ENCODE data around the gene PLOD1. TPM values are rescaled to one million over a fixed set of nuclear protein-coding genes. Genes with fewer than 3 reads are reported as not detected.

Gene PLOD1
- total RNA-seq, 4 donors from 2014 or later, result 34.4 to 95.1 (median 72.7) TPM

GRCh38 chr1:11963622-11964021 lies 29.1 kb downstream of the PLOD1 start:
- TF ChIP-seq, protein P1, sequence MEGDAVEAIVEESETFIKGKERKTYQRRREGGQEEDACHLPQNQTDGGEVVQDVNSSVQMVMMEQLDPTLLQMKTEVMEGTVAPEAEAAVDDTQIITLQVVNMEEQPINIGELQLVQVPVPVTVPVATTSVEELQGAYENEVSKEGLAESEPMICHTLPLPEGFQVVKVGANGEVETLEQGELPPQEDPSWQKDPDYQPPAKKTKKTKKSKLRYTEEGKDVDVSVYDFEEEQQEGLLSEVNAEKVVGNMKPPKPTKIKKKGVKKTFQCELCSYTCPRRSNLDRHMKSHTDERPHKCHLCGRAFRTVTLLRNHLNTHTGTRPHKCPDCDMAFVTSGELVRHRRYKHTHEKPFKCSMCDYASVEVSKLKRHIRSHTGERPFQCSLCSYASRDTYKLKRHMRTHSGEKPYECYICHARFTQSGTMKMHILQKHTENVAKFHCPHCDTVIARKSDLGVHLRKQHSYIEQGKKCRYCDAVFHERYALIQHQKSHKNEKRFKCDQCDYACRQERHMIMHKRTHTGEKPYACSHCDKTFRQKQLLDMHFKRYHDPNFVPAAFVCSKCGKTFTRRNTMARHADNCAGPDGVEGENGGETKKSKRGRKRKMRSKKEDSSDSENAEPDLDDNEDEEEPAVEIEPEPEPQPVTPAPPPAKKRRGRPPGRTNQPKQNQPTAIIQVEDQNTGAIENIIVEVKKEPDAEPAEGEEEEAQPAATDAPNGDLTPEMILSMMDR (IDR thresholded peaks at IDR 0.05; ENCODE audit: low read depth), result no peak

DNA sequence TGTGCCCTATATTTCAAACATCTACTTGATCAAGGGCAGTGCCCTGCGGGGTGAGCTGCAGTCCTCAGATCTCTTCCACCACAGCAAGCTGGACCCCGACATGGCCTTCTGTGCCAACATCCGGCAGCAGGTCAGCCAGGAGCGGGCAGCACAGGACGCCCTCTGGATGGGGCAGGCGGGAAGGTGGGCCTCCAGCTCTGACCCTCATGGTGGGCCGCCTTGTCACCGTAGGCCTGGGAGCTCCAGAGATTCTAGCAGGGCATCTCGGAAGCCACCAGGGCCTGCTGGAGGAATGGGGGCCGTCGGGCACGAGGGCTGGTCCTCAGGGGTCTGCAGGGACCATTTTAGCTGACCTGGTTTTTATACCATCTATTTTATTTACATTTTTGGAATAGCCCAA lies 30.1 kb downstream of the PLOD1 start:
- TF ChIP-seq, protein P1 (IDR thresholded peaks at IDR 0.05; ENCODE audit: low read depth), result no peak

GRCh38 chr1:11967028-11967547 lies 32.6 kb downstream of the PLOD1 start:
- TF ChIP-seq, protein P1 (IDR thresholded peaks at IDR 0.05; ENCODE audit: low read depth), result no peak

DNA sequence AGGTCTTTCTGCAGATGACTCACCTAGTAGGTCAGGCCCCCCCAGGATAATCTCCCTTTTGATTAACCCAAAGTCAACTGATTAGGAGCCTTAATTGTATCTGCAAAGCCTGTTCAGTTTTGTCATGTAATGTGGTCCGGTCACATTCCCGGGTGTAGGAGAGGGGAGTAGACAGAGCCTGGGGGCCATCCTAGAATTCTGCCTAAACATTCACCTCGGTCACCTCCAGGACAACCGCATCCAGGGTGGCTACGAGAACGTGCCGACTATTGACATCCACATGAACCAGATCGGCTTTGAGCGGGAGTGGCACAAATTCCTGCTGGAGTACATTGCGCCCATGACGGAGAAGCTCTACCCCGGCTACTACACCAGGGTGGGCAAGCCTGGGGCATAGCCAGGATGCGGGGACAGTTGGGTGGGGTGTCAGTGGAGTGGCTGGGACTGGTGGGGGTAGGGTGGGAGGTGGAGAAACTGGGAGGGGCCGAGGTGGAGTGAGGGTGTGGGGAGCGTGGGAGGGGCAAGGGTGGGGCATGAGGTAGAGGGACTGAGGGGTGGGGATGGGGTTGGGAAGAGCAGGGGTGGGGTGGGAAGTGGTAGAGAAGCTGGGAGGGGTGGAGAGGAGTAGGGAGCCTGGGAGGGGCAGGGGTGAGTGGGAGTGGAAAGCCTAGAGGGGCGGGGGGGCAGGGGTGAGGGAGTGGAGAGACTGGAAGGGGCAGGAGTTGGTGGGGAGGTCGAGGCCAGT lies 36.1 kb downstream of the PLOD1 start:
- TF ChIP-seq, protein P1 (IDR thresholded peaks at IDR 0.05; ENCODE audit: low read depth), result no peak

DNA sequence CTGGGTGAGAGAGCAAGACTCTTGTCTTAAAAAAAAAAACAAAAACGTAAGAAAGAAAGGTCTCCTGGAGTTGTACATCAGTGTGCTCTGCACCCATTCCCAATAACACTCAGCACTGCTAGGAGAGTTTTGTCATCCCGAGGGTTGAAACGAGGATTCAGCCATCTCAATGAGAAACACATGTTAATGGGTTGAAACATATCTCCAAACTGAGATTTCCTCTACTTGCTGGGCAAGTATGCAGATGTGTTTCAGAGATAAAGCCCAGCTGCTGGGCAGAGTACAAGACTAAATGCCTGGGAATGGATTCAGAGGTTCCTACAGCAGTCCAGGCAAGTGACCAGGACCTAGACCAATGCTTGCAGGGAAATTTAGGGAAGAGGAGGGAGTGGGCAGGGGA lies 43.1 kb downstream of the PLOD1 start:
- TF ChIP-seq, protein P1 (IDR thresholded peaks at IDR 0.05; ENCODE audit: low read depth), result no peak

- TF ChIP-seq, protein P1 (IDR thresholded peaks at IDR 0.05; ENCODE audit: low read depth), result no peak
Observed at GRCh38 chr1:11978301-11978700, 43.8 kb downstream of the PLOD1 start.

- TF ChIP-seq, protein P1 (IDR thresholded peaks at IDR 0.05; ENCODE audit: low read depth), result no peak
Observed at GRCh38 chr1:11979028-11979850, 44.7 kb downstream of the PLOD1 start.
